Activated CD4-positive, alpha-beta T cell treated with anti-CD3 and anti-CD28 coated beads, Interleukin-2, amount 10 ng/mL, durations not matched to agents 7 days and 5 days (primary cell): ENCODE results near the gene CDH2. TPM values are rescaled to one million over a fixed set of nuclear protein-coding genes. Genes with fewer than 3 reads are reported as not detected.

Source experiments
- CTCF ChIA-PET: fragments of 350-600 bp; sonication (Branson Sonifier 250); formaldehyde crosslinking; loops from one replicate; lab custom pipeline; 2021; ENCODE audit warnings: antibody characterized with exemption; lab: Charles Lee
- POLR2A ChIA-PET: fragments of 350-600 bp; sonication (Branson Sonifier 250); formaldehyde crosslinking; loops from one replicate; lab custom pipeline; 2021; ENCODE audit warnings: antibody characterized with exemption; lab: Charles Lee
- DNase-seq: peaks from one replicate; pipeline ENCODE4 v3.0.0-alpha.2; 2020
- H3K27ac Mint-ChIP-seq: one replicate; pipeline ENCODE4 v1.8.0; 2021; ENCODE audit warnings: mild to moderate bottlenecking, moderate library complexity, mixed read lengths
- H3K27me3 Mint-ChIP-seq: one replicate; pipeline ENCODE4 v1.8.0; 2021; ENCODE audit warnings: mixed read lengths
- H3K36me3 Mint-ChIP-seq: one replicate; pipeline ENCODE4 v1.8.0; 2021; ENCODE audit warnings: low read depth, mixed read lengths
- H3K4me1 Mint-ChIP-seq: one replicate; pipeline ENCODE4 v1.8.0; 2021; ENCODE audit warnings: mixed read lengths
- H3K4me3 Mint-ChIP-seq: one replicate; pipeline ENCODE4 v1.8.0; 2021; ENCODE audit warnings: mild to moderate bottlenecking, moderate library complexity, mixed read lengths
- H3K9me3 Mint-ChIP-seq: one replicate; pipeline ENCODE4 v1.8.0; 2021; ENCODE audit warnings: mixed read lengths
- total RNA-seq, 2 experiments: library from RNA; stranded (reverse); gene quantifications; one replicate each; pipeline ENCODE4 v1.2.3, GENCODE V29; 2021

The CDH2 gene
- total RNA-seq, 2 experiments from 2014 or later: not detected

GRCh38 chr18:28063271-28063761, 113.6 kb downstream of the CDH2 start:
- Mint-ChIP-seq H3K9me3 (peaks cover 6% of the 10 kb centered on the region), H3K27me3 (no peaks in the 10 kb centered on the region)
- CTCF ChIA-PET: no interaction called here

GRCh38 chr18:28062443-28062842, 114.5 kb downstream of the CDH2 start:
- no peak overlapping the region for H3K27ac Mint-ChIP-seq
- H3K4me1 Mint-ChIP-seq: no peaks in the 10 kb centered on the region
- H3K4me3 Mint-ChIP-seq: no peak overlapping the region
- H3K9me3 Mint-ChIP-seq: peaks cover 6% of the 10 kb centered on the region
- DNase-seq: no peak
- CTCF ChIA-PET: no interaction called here
- H3K27me3 Mint-ChIP-seq: no peaks in the 10 kb centered on the region
- no peaks in the 10 kb centered on the region for H3K36me3 Mint-ChIP-seq
- POLR2A ChIA-PET: no interaction called here

More at GRCh38 chr18:28063271-28063761, 113.6 kb downstream of the CDH2 start:
- Mint-ChIP-seq H3K4me3 (no peak overlapping the region), H3K27ac (no peak overlapping the region), H3K36me3 (no peaks in the 10 kb centered on the region), H3K4me1 (no peaks in the 10 kb centered on the region)
- DNase-seq: no peak
- POLR2A ChIA-PET: no interaction called here

GRCh38 chr18:28059861-28060260, 117.1 kb downstream of the CDH2 start:
- Mint-ChIP-seq H3K36me3 (no peaks in the 10 kb centered on the region), H3K9me3 (peaks cover 6% of the 10 kb centered on the region), H3K4me1 (no peaks in the 10 kb centered on the region), H3K27me3 (no peaks in the 10 kb centered on the region), H3K4me3 (no peak overlapping the region), H3K27ac (no peak overlapping the region)
- ChIA-PET POLR2A (no interaction called here), CTCF (no interaction called here)
- no peak for DNase-seq

GRCh38 chr18:28050545-28050944, 126.4 kb downstream of the CDH2 start:
- ChIA-PET CTCF (no interaction called here), POLR2A (no interaction called here)
- no peaks in the 10 kb centered on the region for H3K27me3 Mint-ChIP-seq
- no peaks in the 10 kb centered on the region for H3K36me3 Mint-ChIP-seq
- no peak overlapping the region for H3K27ac Mint-ChIP-seq
- no peaks in the 10 kb centered on the region for H3K4me1 Mint-ChIP-seq
- H3K9me3 Mint-ChIP-seq: no peaks in the 10 kb centered on the region
- no peak overlapping the region for H3K4me3 Mint-ChIP-seq
- DNase-seq: no peak

GRCh38 chr18:28048612-28049011, 128.3 kb downstream of the CDH2 start:
- POLR2A ChIA-PET: no interaction called here
- H3K36me3 Mint-ChIP-seq: no peaks in the 10 kb centered on the region
- CTCF ChIA-PET: no interaction called here
- no peak overlapping the region for H3K4me3 Mint-ChIP-seq
- H3K9me3 Mint-ChIP-seq: no peaks in the 10 kb centered on the region
- no peak overlapping the region for H3K27ac Mint-ChIP-seq
- no peaks in the 10 kb centered on the region for H3K4me1 Mint-ChIP-seq
- H3K27me3 Mint-ChIP-seq: no peaks in the 10 kb centered on the region
- no peak for DNase-seq

- Mint-ChIP-seq H3K9me3 (no peaks in the 10 kb centered on the region), H3K27me3 (no peaks in the 10 kb centered on the region), H3K4me3 (no peak overlapping the region), H3K27ac (no peak overlapping the region), H3K36me3 (no peaks in the 10 kb centered on the region), H3K4me1 (no peaks in the 10 kb centered on the region)
- DNase-seq: no peak
- CTCF ChIA-PET: no interaction called here
- POLR2A ChIA-PET: no interaction called here
Measured at GRCh38 chr18:28045880-28046279, 131.1 kb downstream of the CDH2 start.

GRCh38 chr18:28045176-28045810, 131.6 kb downstream of the CDH2 start:
- H3K36me3 Mint-ChIP-seq: no peaks in the 10 kb centered on the region
- H3K4me1 Mint-ChIP-seq: no peaks in the 10 kb centered on the region
- H3K27ac Mint-ChIP-seq: no peak overlapping the region
- no peak for DNase-seq
- no peaks in the 10 kb centered on the region for H3K9me3 Mint-ChIP-seq
- H3K4me3 Mint-ChIP-seq: no peak overlapping the region
- CTCF ChIA-PET: no interaction called here
- no peaks in the 10 kb centered on the region for H3K27me3 Mint-ChIP-seq
- POLR2A ChIA-PET: no interaction called here

- no peak for DNase-seq
- no peaks in the 10 kb centered on the region for H3K4me1 Mint-ChIP-seq
- ChIA-PET POLR2A (no interaction called here), CTCF (no interaction called here)
- H3K27me3 Mint-ChIP-seq: no peaks in the 10 kb centered on the region
- no peaks in the 10 kb centered on the region for H3K36me3 Mint-ChIP-seq
- no peak overlapping the region for H3K27ac Mint-ChIP-seq
- H3K4me3 Mint-ChIP-seq: no peak overlapping the region
- H3K9me3 Mint-ChIP-seq: no peaks in the 10 kb centered on the region
Measured at GRCh38 chr18:28044036-28044435, 132.9 kb downstream of the CDH2 start.

GRCh38 chr18:28043631-28044030, 133.3 kb downstream of the CDH2 start:
- H3K4me3 Mint-ChIP-seq: no peak overlapping the region
- POLR2A ChIA-PET: no interaction called here
- no peak for DNase-seq
- H3K36me3 Mint-ChIP-seq: no peaks in the 10 kb centered on the region
- H3K9me3 Mint-ChIP-seq: no peaks in the 10 kb centered on the region
- H3K4me1 Mint-ChIP-seq: no peaks in the 10 kb centered on the region
- no peak overlapping the region for H3K27ac Mint-ChIP-seq
- CTCF ChIA-PET: no interaction called here
- no peaks in the 10 kb centered on the region for H3K27me3 Mint-ChIP-seq

- Mint-ChIP-seq H3K4me1 (no peaks in the 10 kb centered on the region), H3K27ac (no peak overlapping the region), H3K27me3 (no peaks in the 10 kb centered on the region), H3K9me3 (no peaks in the 10 kb centered on the region), H3K36me3 (no peaks in the 10 kb centered on the region), H3K4me3 (no peak overlapping the region)
- CTCF ChIA-PET: no interaction called here
- POLR2A ChIA-PET: no interaction called here
- DNase-seq: no peak
Measured at GRCh38 chr18:28041366-28041765, 135.6 kb downstream of the CDH2 start.

- CTCF ChIA-PET: no interaction called here
- H3K27me3 Mint-ChIP-seq: no peaks in the 10 kb centered on the region
- POLR2A ChIA-PET: no interaction called here
- H3K4me3 Mint-ChIP-seq: no peak overlapping the region
- H3K36me3 Mint-ChIP-seq: no peaks in the 10 kb centered on the region
- no peaks in the 10 kb centered on the region for H3K9me3 Mint-ChIP-seq
- H3K27ac Mint-ChIP-seq: no peak overlapping the region
- DNase-seq: no peak
- no peaks in the 10 kb centered on the region for H3K4me1 Mint-ChIP-seq
Measured at GRCh38 chr18:28040716-28041115, 136.2 kb downstream of the CDH2 start.

- CTCF ChIA-PET: no interaction called here
- Mint-ChIP-seq H3K27me3 (no peaks in the 10 kb centered on the region), H3K4me3 (no peak overlapping the region), H3K27ac (no peak overlapping the region), H3K4me1 (no peaks in the 10 kb centered on the region), H3K9me3 (no peaks in the 10 kb centered on the region), H3K36me3 (no peaks in the 10 kb centered on the region)
- no peak for DNase-seq
- POLR2A ChIA-PET: no interaction called here
Measured at GRCh38 chr18:28040211-28040610, 136.7 kb downstream of the CDH2 start.

GRCh38 chr18:28039691-28040090, 137.2 kb downstream of the CDH2 start:
- H3K27me3 Mint-ChIP-seq: no peaks in the 10 kb centered on the region
- no peaks in the 10 kb centered on the region for H3K36me3 Mint-ChIP-seq
- no peak overlapping the region for H3K4me3 Mint-ChIP-seq
- no peaks in the 10 kb centered on the region for H3K4me1 Mint-ChIP-seq
- H3K9me3 Mint-ChIP-seq: no peaks in the 10 kb centered on the region
- CTCF ChIA-PET: no interaction called here
- DNase-seq: no peak
- no peak overlapping the region for H3K27ac Mint-ChIP-seq
- POLR2A ChIA-PET: no interaction called here

GRCh38 chr18:28039078-28039477, 137.9 kb downstream of the CDH2 start:
- Mint-ChIP-seq H3K9me3 (no peaks in the 10 kb centered on the region), H3K36me3 (no peaks in the 10 kb centered on the region), H3K4me3 (no peak overlapping the region), H3K27ac (no peak overlapping the region), H3K4me1 (no peaks in the 10 kb centered on the region), H3K27me3 (no peaks in the 10 kb centered on the region)
- POLR2A ChIA-PET: no interaction called here
- CTCF ChIA-PET: no interaction called here
- no peak for DNase-seq
